Measurements from ENCODE around the gene FBXO8.
A peak's percentile ranks its signal among the peaks of the same experiment; 100 is the strongest.
"Not testable (repeated sequence)": the region's sequence is repeated elsewhere in the genome, so short reads cannot be mapped to it uniquely, and the experiment has no call there.

Gene FBXO8

GRCh38 chr4:174282836-174283506, 496 bp downstream of the FBXO8 start:
- DNase-seq = peak; percentile 29 to 49 (median 42)

DNA sequence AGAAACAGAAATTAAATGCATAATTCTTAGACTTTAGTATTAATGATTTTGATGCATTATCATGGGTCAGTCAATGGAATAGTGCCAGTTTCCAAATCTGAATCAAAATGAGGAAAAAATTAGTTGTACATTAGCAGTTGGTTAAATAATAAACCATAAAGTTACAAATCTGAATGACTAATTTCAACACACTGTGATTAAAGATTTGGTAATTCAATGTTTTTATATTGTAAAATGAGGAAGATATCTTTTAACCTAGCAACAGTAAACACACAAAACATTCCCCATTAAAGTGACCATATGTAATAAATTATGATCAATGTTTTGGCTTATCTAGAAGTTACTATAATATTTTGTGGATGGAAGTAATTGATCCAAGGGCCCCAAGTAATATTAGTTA, 1.6 kb downstream of the FBXO8 start:
- no peak for DNase-seq

- no peak for DNase-seq
Measured at GRCh38 chr4:174281182-174281737, 2.2 kb downstream of the FBXO8 start.

DNA sequence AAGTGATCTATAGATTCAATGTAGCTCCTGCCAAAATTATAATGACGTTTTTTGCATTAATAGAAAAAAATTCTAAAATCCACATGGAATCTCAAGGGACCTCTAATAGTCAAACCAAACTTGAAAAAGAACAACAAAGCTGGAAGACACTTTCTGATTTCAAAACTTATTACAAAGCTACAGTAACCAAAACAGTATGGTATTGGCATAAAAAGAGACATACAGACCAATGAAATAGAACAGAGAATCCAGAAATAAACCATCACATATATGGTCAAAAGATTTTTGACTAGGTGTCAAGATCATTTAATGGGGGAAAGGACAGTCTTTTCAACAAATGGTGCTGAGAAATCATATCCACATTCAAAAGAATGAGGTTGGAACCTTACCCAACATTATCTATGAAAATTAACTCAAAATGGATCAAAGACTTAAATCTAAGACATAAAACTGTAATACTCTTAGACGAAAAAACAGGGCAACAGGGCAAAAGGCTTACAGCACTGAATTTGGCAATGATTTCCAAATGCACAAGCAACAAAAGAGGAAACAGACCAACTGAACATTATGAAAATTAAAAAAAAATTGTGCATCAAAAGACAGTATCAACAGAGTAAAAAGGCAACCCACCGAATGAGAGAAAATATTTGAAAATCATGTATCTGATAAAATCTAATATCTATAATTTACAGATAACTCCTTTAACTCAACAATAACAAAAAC, 3.9 kb downstream of the FBXO8 start:
- no peak for DNase-seq

GRCh38 chr4:174278467-174278866, 5.0 kb downstream of the FBXO8 start:
- DNase-seq = no peak

DNA sequence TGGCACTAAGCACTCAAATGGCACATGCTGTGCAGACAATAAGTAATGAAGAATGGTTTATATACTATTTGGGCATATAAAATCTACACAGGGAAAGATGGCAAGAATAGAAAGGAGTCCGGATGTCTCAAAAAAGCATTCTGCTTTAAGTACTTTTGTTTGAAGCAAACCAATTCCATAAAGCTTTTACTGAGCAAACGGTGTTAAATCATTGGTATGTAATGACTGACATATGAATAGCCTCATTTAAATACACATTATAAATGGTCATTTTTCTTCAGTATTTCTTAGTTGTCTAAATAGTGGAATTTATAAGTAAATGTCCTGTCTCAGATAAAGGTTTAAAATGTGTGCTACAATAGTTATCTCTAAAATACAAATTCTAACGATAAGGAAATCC, 6.0 kb downstream of the FBXO8 start:
- no peak for DNase-seq

DNA sequence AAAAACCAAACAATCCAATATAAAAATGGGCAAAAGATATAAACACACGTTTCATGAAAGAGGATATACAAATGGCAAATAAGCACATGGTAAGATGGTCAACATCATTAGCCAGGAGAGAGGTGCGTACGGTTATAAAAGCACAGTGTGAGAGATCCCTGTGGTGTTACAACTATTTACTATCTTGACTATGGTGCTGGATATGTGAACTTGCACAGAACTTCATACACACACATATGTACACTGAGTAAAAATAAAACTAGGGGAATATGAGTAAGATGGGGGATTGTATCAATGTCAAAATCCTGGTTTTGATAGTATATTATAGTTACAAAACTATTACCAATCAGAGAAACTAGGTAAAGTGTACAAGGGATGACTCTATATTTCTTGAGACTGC, 8.4 kb downstream of the FBXO8 start:
- no peak for DNase-seq

GRCh38 chr4:174274436-174274835, 9.0 kb downstream of the FBXO8 start:
- DNase-seq = no peak

DNA sequence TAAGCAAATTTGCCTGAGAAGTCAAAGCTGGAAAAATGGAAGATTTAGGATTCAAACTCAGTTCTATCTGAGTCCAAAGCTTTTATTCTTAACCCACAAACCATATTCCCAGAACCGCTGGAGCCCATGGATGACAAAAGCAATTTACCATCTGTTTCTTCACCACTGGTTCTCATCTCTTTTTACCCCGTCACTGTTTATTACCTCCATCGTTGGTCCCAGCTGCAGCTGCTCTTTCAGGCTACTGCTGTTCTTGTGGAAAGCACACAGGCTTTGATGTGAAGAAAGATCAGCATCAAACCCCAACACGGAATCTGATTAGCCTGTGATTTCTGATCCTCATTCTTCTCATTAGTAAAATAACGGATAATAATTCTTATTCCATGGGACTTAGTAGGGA, 9.5 kb downstream of the FBXO8 start:
- DNase-seq = no peak

DNA sequence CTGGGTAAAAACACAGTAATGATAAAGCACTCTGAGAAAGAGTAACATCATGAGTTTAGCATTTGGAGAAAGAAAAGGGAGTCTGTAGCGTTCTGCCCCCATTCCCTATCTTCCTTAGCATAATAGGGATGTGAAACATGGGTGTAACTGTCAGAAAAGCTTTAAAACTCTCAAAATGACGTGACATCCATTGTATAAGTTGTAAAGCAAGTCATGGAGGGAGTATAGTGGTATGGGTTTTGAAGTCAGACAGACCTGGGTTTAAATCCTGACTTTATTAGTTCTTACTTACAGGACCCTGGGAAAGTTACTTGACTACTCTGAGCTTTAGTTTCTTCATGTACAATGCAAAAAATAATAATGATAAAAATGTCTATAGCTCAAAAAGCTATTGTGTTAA, 17.1 kb downstream of the FBXO8 start:
- no peak for DNase-seq

DNA sequence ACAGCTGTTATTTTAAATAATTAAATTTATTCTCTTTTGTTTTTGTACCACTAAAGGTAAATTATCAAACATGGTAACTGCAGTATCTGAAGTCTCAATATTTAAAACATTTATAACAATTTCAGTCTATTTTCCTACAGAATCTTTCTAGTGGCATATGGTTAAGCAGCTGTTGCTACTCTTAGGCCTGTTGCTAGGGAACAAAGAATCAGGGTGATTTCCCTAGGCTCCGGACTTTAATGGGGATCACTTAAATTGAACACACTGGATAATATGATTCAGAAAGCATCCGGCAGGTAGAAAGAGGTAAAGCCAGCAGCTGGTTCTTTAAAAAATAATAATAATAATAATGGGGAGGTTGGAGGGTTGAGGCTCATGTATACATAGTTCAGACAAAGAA, 17.6 kb downstream of the FBXO8 start:
- DNase-seq = no peak

GRCh38 chr4:174263445-174263736, 20.1 kb downstream of the FBXO8 start:
- no peak for DNase-seq

DNA sequence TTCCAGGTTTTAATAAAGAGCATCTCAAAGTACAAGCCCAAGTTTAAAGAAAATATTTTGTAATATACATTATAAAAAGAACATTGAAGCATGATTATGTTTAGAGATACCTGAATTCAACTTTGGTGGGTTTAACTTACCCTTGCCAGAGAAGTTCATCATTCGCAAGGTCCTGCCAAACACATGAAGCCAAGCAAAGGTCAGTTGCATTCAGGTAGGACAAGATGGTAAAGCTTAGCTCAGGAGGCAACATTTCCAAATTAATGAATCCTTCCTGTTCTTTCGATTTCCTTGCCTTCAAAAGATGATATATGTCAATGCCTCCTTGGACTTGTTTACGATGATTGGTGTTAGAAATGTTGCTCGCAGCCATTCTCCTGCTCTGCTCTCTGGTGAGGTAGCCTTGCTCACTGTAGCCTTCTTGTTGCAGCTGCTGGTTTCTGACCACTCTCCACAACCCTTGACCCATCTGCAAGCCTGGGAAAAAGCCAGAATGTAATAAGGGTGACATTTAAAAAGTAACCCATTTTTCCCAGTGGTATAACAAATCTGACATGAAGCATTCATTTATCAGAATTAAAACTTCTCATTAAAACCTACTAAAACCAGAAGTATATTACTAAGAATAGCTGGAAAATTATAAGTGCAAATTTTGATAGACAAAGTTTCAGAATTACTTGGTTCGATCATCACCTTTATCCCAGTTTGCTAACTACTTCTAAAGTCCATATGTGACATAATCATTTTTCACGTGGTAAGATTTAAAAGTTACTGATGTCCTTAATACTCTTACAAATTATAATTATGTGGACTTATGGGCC, 20.6 kb downstream of the FBXO8 start:
- DNase-seq = no peak

GRCh38 chr4:174261432-174261831, 22.0 kb downstream of the FBXO8 start:
- not testable (repeated sequence) for DNase-seq

DNA sequence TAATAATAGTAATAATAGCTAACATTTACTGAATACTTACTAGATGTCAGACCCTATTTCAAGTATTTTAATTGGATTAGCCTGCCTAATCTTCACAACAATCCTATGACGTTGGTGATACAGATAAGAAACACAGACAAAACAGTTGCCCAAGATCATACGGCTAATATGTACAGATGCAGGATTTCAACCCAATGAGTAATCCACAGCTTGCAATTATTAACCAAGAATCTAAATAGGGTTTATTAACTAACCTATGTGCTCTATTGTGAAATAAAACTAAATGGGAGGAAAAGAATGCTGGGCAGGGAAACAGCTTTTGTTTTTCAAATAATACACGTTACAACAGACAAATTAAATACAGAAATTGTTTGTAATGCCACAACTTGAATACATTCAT, 23.4 kb downstream of the FBXO8 start:
- DNase-seq = no peak

DNA sequence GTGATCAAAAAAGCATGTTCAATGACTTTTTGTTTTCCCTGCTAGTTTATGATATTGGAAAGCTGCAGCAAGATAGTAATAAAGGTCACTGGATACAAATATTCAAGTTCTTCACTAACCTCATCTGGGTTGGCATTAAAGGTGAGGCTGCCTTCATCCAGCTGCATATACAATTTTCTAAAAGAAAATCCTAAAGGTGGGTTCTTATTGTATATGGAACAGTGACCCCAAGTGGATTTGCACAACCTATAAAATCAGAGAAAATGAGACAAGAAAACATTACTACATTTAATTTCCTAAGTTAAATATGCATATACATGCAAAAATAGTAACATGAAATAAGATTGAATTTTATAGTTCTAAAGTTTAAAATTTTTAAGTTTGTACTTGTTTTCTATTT, 23.9 kb downstream of the FBXO8 start:
- no peak for DNase-seq

DNA sequence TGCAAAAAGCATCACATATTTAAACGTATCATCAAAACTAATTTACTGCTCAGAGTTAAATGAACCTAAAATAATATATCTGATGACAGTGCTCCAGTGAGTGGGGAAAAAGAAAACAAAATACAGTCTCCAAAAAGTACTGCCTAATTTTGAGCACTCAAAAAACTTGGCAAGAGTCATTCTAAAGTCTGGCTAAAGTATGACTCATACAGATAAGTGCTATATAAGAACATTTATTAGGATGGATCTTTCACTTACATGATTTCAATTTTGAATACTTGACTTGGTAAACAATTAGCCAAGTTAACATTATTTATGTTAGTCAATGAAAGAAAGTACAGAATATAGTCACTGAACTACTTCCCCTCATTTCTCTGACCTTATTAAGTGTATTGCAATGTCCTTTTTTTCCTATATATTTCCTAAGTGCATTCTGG, 27.2 kb downstream of the FBXO8 start:
- DNase-seq = no peak

DNA sequence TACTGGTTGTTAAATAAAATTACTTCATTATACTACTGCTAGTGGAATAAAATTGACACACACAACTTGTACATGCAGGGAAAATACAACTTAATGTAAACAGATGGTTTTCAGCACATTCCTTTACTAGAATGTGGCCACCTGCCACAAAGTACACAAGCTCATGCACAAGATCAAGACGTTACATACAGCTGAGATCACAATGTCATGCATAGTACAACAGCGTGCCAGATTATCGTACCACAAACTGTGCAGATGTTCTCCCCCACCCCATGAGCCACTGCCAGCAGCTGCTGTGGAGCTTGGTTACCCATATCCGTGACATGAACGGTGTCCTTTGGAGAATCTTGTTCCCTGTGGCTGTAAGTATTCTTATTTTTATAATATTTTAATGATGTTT, 27.7 kb downstream of the FBXO8 start:
- no peak for DNase-seq

DNA sequence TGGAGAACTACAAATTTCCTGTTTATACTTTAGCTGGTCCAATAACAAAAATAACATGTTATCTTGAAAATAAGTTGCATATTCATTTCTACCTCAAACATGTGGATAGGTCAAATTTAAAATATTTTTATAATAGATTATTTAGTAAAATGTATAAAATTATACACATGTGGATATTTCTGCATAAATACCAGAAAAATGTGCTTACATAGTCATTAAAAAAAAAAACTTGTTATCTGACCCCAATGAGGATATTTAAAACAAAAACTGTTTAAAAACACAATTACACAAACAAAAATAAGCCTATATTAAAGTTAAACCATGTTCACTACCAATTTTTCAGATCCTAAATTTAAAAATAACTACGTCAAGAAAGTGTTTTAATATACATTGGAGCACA, 28.1 kb downstream of the FBXO8 start:
- no peak for DNase-seq

- no peak for DNase-seq
Measured at GRCh38 chr4:174254613-174255012, 28.9 kb downstream of the FBXO8 start.

DNA sequence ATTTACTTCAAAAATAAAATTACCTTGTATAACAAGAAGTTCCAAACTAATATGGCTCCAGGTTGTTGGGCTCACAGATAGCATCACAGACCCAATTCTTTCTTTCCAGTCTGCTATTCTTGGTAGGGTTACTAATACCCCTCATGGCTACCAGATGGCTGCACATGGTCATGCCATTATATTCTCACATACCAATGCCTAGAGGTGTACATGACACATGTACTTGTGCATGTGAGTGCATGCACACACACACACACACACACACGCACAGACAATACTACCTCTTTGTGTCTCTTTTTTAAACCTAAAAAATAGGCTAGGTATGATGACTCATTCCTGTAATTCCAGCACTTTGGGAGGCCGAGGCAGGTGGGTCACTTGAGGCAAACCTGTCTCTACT, 31.1 kb downstream of the FBXO8 start:
- DNase-seq = no peak

DNA sequence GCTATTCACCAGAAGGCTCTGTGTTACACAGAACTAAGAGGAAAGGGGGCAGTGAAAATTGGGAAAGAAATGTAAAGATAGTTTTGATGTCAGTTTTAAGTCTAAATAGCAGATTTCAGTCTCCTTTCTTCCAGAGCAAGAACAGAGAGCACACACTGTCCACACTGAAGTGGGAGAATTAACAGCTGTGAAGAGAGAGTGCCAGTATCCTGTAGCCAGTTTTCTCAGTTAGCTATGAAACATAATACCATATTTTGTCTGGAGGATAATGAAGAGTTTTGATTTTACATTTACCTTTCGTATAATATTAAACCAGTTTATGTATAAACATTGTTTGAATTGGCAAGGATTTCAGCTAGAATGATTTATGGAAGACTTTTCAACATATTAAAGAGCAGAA, 35.1 kb downstream of the FBXO8 start:
- DNase-seq = no peak

GRCh38 chr4:174245714-174246113, 37.8 kb downstream of the FBXO8 start:
- DNase-seq = no peak

DNA sequence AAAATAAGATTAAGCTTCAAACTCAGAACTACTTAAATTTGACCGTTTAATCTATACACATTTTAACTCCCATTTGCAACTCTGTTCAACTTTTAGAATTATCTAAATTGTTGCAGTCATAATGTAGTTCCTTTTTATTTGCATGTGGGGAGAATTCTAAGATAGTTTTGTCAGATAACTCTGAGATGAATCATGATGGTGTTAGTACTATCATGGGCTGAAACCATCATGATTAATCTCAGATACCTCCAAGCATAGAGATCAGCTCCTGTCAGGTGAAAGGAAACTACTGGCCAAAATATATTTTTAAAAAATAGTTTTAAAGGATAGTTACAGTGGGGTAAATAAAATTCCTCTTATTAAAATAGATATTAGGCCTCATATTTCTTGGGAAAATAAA, 39.0 kb downstream of the FBXO8 start:
- no peak for DNase-seq

Data from activated CD4-positive, CD25-positive, alpha-beta regulatory T cell (primary cell).